Activated naive CD4-positive, alpha-beta T cell treated with anti-CD3 and anti-CD28 coated beads, Interleukin-2, amount 50 U/mL, for 72 hours (primary cell): ENCODE data around the gene CSNK2A2. TPM values are rescaled to one million over a fixed set of nuclear protein-coding genes. Genes with fewer than 3 reads are reported as not detected.

Experiments used
- ATAC-seq, 2 donors: fragments of 150-1000 bp; cut with Tn5 transposase; 2 replicates each; pipeline ENCODE4 v1.10.0; 2021; ENCODE audit warnings: mild to moderate bottlenecking in 2 of 2, moderate library complexity in 2 of 2
- DNase-seq, 2 donors: peaks; one replicate each; pipeline ENCODE4 v3.0.0; 2021 to 2022; ENCODE audit warnings: low spot score in 2 of 2
- H3K27ac Mint-ChIP-seq, 2 donors: one replicate each; pipeline ENCODE4 v1.8.0; 2022; ENCODE audit warnings: mild to moderate bottlenecking in 2 of 2, mixed read lengths in 2 of 2
- H3K36me3 Mint-ChIP-seq, 2 donors: one replicate each; pipeline ENCODE4 v1.8.0; 2022; ENCODE audit warnings: mixed read lengths in 2 of 2
- H3K9me3 Mint-ChIP-seq, 2 donors: one replicate each; pipeline ENCODE4 v1.8.0; 2022; ENCODE audit warnings: mixed read lengths in 2 of 2
- total RNA-seq, 2 donors: library from RNA; stranded (reverse); gene quantifications; one replicate each; pipeline ENCODE4 v1.2.3, GENCODE V29; 2022

CSNK2A2 gene
- 10 to 100 TPM; 67.9 to 88.4 TPM for total RNA-seq

GRCh38 chr16:58198022-58198683 lies at the start of gene CSNK2A2:
TSS of gene CSNK2A2 (minus strand) at chr16:58198106. CDS start at chr16:58197736, 370 bp downstream.
- ATAC-seq (peak; percentile 94 to 97), DNase-seq (peak; percentile 63 to 77)
- no peaks in the 10 kb centered on the region for H3K9me3 Mint-ChIP-seq
- peaks cover 22 to 25% of the 10 kb centered on the region in 2 donors for H3K36me3 Mint-ChIP-seq
- H3K27ac Mint-ChIP-seq: peak within 1 kb of the TSS; percentile 91 to 93

DNA sequence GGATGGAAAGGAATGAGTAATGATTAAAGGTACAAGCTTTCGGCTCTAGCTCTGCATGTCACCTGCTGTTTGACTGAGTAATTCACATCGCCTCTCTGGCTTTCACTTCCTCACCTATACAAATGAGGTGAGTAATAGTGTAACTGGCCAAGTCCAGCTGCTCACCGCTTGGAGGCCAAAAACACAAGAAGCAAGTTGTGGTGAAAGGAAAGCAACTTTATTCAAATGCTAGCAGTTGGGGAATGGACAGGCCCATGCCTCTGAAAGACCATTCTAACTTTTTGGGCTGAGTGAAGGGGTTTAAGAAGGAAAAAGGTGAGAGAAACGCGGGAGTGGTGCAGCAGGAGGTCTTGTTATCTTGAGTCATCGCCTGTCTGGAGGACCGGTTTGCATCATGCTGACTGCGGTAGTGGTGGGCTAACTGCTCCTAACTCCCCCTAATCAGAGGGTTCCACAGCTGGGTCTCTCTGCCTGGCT lies 45.7 kb upstream of the CSNK2A2 start:
- DNase-seq (no peak), ATAC-seq (peak; percentile 49 to 72)
- H3K36me3 Mint-ChIP-seq: no peaks in the 10 kb centered on the region
- H3K27ac Mint-ChIP-seq: no peak overlapping the region
- no peaks in the 10 kb centered on the region for H3K9me3 Mint-ChIP-seq

- Mint-ChIP-seq H3K9me3 (no peaks in the 10 kb centered on the region), H3K27ac (peak overlapping the region in 1 of 2 donors; percentile 31), H3K36me3 (no peaks in the 10 kb centered on the region)
- DNase-seq: no peak
- ATAC-seq: peak in 1 of 2 donors; percentile 8
These were observed 38.9 kb upstream of the CSNK2A2 start for GRCh38 chr16:58236831-58237230.

GRCh38 chr16:58236231-58236690 lies 38.4 kb upstream of the CSNK2A2 start:
- Mint-ChIP-seq H3K27ac (peak overlapping the region; percentile 31 to 40), H3K9me3 (no peaks in the 10 kb centered on the region), H3K36me3 (no peaks in the 10 kb centered on the region)
- ATAC-seq (peak; percentile 99 to 100), DNase-seq (peak; percentile 70 to 72)

GRCh38 chr16:58235663-58236062 lies 37.8 kb upstream of the CSNK2A2 start:
- Mint-ChIP-seq H3K9me3 (no peaks in the 10 kb centered on the region), H3K36me3 (no peaks in the 10 kb centered on the region), H3K27ac (peak overlapping the region in 1 of 2 donors; percentile 31)
- ATAC-seq (peak in 1 of 2 donors; percentile 3), DNase-seq (no peak)

GRCh38 chr16:58234831-58235595 lies 37.1 kb upstream of the CSNK2A2 start:
- DNase-seq (no peak), ATAC-seq (no peak)
- Mint-ChIP-seq H3K27ac (no peak overlapping the region), H3K9me3 (no peaks in the 10 kb centered on the region), H3K36me3 (no peaks in the 10 kb centered on the region)

GRCh38 chr16:58230259-58230658 lies 32.4 kb upstream of the CSNK2A2 start:
- Mint-ChIP-seq H3K36me3 (no peaks in the 10 kb centered on the region), H3K9me3 (no peaks in the 10 kb centered on the region), H3K27ac (no peak overlapping the region)
- no peak for DNase-seq
- no peak for ATAC-seq

DNA sequence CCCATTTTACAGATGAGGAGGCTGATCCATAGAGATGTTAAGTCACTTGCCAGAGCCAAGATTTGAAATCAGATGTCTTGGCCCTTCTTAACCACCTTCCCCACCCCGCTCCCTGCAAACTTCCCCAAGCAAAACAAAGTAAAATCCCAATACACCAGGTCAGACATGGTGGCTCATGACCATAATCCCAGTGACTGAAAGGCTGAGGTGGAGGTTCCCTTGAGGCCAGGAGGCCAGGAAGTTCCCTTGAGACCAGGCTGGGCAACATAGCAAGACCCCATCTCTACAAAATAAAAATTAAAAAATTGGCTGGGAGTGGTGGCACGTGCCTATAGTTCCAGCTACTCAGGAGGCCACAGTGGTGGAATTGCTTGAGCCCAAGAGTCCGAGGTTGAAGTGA lies 28.9 kb upstream of the CSNK2A2 start:
- no peak overlapping the region for H3K27ac Mint-ChIP-seq
- no peak for DNase-seq
- H3K9me3 Mint-ChIP-seq: no peaks in the 10 kb centered on the region
- ATAC-seq: no peak
- H3K36me3 Mint-ChIP-seq: no peaks in the 10 kb centered on the region

GRCh38 chr16:58225965-58226602 lies 28.2 kb upstream of the CSNK2A2 start:
- ATAC-seq (no peak), DNase-seq (no peak)
- Mint-ChIP-seq H3K27ac (no peak overlapping the region), H3K36me3 (no peaks in the 10 kb centered on the region), H3K9me3 (no peaks in the 10 kb centered on the region)

DNA sequence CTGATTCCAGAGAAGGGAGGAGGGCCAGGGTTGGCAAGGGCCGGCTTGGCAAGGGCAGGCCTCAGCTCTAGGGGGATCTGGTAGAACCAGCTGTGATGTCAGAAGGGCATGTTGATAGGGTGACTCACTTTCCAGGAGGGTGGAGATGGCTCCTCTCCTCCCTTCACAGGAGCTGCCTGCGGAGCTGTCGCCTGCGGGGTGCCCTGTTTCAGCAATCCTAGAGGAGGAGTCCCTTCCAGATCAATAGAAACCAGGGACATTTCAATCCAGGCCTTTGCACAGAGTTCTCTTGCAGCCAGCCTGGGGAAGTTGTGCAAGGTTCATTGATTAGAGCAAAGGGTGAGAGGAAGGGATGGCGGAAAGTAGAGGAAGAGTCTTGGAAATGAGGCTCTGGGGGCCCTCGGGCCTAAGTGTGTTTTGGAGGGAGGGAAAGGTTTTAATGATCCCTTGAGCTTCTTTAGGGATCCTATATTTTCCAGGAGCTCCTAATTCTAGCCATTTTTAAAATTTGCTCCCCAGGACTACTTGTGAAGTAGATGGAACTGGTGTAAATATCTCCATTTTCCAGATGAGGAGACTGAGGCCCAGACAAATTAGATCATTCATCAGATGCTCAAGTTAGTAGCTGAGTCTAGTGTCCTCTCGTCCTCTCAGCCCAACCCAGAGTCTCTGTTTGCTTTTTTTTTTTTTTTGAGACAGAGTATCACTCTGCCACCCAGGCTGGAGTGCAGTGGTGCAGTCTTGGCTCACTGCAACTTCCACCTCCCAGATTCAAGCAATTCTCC lies 24.8 kb upstream of the CSNK2A2 start:
- ATAC-seq (no peak), DNase-seq (no peak)
- peaks cover 4 to 5% of the 10 kb centered on the region in 2 donors for H3K9me3 Mint-ChIP-seq
- peaks cover 0 to 4% of the 10 kb centered on the region in 2 donors for H3K36me3 Mint-ChIP-seq
- no peak overlapping the region for H3K27ac Mint-ChIP-seq

GRCh38 chr16:58219432-58219831 lies 21.5 kb upstream of the CSNK2A2 start:
- no peak overlapping the region for H3K27ac Mint-ChIP-seq
- H3K9me3 Mint-ChIP-seq: peaks cover 4 to 11% of the 10 kb centered on the region in 2 donors
- DNase-seq (no peak), ATAC-seq (no peak)
- H3K36me3 Mint-ChIP-seq: peaks cover 0 to 4% of the 10 kb centered on the region in 2 donors

DNA sequence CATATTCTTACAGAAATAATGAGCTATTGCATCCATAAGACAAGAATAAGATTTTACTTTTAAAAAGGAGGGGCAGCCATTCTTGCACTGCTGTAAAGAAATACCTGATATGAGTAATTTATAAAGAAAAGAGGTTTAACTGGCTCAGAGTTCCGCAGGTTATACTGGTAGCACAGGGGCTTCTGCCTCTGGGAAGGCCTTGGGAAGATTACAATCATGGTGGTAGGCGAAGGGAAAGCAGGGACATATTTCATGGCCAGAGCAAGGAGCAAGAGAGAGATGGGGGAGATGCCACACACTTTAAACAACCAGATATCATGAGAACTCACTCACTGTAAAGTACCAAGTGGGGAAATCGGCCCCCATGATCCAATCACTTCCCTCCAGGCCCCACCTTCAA lies 20.9 kb upstream of the CSNK2A2 start:
- peaks cover 4 to 11% of the 10 kb centered on the region in 2 donors for H3K9me3 Mint-ChIP-seq
- peaks cover 0 to 4% of the 10 kb centered on the region in 2 donors for H3K36me3 Mint-ChIP-seq
- ATAC-seq: no peak
- no peak overlapping the region for H3K27ac Mint-ChIP-seq
- DNase-seq: no peak

DNA sequence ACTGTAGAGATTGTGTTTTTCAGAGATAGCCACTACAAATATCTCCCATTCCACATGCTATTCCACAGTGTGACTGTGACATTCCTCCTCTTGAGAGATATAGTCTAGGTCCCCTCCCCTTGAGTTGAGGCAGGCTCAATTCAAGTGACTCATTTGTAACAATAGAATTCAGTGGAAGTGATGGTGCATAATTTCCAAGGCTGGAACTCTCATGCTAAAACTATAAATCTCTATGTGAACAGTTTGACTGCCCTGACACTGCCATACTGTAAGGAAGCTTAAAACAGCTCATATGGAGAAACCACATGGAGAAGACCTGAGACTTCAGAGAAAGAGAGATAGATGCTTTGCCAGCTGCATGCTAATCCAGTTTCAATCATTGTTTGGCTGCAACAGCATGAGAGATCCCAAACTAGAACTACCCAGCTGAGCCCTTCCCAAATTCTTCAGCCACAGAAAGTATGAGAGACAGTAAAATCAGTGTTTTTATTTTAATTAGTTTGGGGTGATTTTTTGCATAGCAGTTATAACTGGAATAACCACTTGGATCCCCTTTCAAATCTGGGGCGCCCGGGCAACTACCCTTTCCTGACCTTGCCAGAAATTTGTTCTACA lies 19.5 kb upstream of the CSNK2A2 start:
- Mint-ChIP-seq H3K9me3 (peaks cover 4 to 11% of the 10 kb centered on the region in 2 donors), H3K36me3 (peaks cover 0 to 4% of the 10 kb centered on the region in 2 donors), H3K27ac (no peak overlapping the region)
- ATAC-seq (no peak), DNase-seq (no peak)

DNA sequence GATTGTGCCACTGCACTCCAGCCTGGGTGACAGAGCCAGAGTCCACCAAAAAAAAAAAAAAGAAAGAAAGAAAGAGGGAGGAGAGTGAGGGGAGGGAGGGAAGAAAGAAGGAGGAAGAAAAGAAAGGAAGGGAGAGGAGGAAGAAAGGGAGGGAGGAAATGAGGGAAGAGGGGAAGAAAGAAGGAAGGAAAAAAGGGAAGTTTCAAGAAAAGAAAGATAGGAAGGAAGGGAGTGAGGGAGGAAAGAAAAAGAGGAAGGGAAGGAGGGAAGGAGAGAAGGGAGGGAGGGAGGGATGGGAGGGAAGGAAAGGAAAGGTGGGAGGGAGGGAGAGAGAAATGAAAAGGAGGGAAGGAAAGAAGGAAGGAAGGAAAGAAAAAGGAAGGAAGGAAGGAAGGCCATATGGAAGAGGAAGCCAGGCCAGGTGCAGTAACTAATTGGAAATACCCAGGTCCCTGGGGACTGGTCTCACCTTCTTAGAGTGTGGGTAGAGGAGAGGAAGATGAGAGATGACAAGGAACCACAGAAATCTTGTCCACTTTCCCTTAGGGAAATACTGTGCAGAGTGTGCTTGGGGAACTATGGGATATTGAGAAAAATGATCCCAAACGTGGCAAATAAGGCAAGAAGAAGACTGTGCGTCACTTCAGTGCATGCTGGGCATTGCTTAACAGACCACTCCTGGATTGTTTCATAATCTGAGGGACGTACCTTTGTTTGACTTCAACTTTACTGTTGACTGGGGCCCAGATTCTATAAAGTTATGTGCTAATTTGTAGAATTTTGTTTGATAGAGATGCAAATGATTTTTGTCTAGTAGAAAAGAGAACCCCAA lies 15.1 kb upstream of the CSNK2A2 start:
- ATAC-seq (no peak), DNase-seq (no peak)
- no peaks in the 10 kb centered on the region for H3K36me3 Mint-ChIP-seq

GRCh38 chr16:58211846-58212245 lies 13.9 kb upstream of the CSNK2A2 start:
- Mint-ChIP-seq H3K27ac (no peak overlapping the region), H3K9me3 (no peaks in the 10 kb centered on the region), H3K36me3 (no peaks in the 10 kb centered on the region)
- DNase-seq (no peak), ATAC-seq (no peak)

More for the DNA sequence above, 15.1 kb upstream of the CSNK2A2 start:
- H3K9me3 Mint-ChIP-seq: peaks cover 0 to 6% of the 10 kb centered on the region in 2 donors
- no peak overlapping the region for H3K27ac Mint-ChIP-seq
